Measurements from ENCODE around the gene CCDC59. TPM values are rescaled to one million over a fixed set of nuclear protein-coding genes. Genes with fewer than 3 reads are reported as not detected.

Gene CCDC59, protein sequence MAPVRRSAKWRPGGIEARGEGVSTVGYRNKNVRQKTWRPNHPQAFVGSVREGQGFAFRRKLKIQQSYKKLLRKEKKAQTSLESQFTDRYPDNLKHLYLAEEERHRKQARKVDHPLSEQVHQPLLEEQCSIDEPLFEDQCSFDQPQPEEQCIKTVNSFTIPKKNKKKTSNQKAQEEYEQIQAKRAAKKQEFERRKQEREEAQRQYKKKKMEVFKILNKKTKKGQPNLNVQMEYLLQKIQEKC
- total RNA-seq (2022; extraction: Qiagen RNA extraction; ENCODE audit: low read depth), result 54.0 to 72.7 TPM (median 55.9 TPM) in 5 replicates

DNA sequence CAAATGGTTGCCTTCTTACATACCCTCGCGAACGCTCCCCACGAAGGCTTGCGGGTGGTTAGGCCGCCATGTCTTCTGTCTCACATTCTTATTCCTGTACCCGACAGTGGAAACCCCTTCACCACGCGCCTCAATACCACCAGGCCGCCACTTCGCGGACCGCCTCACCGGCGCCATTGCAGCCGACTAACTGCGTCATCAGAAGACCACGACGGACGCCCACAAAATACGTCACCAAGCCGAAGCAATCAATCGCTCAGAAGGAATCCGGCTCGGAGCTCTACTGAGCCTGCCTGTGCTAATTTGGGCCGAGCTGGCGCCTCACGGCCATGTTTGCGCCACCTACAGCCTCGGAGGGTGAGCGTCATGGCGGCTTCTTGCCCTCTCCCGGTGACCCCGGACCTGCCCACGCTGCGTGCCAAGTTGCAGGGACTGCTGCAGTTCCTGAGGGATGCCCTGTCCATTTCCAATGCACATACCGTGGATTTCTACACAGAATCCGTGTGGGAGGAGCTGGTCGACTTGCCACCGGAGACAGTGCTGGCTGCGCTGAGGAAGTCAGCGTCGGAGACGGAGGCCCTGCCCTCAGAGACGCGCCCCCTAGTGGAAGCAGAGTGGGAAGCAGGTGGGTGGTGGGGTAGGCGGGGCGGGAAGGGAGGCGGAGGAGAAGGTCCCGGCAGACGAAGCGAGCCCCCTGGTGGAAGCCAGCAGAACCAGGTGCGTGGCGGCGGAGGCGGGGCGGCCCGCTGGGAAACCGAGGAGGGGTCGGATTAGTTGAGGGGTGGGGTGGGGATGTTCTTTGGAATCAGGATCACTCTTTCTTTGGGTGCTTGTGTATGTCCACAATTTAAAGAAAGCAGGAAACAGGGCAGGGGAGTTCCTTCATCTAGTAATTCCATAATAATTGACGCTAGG is at the start of gene CCDC59, which contains the start of gene METTL25:
Gene CCDC59 (minus strand): TSS at position 188 of the 915 bp plus-strand sequence. CDS start 11 bp downstream, at position 177.
Gene METTL25 (plus strand): TSS at position 330 of the 915 bp plus-strand sequence. CDS start 37 bp downstream, at position 367.

Other genes with a start within 250 kb of the CCDC59 start
- gene METTL25, start 142 bp upstream of the CCDC59 start, total RNA-seq (2022; extraction: Qiagen RNA extraction; ENCODE audit: low read depth), result 3.1 to 3.3 TPM (median 3.3 TPM) in 5 replicates